ENCODE measurements around the gene C12orf60.

DNA sequence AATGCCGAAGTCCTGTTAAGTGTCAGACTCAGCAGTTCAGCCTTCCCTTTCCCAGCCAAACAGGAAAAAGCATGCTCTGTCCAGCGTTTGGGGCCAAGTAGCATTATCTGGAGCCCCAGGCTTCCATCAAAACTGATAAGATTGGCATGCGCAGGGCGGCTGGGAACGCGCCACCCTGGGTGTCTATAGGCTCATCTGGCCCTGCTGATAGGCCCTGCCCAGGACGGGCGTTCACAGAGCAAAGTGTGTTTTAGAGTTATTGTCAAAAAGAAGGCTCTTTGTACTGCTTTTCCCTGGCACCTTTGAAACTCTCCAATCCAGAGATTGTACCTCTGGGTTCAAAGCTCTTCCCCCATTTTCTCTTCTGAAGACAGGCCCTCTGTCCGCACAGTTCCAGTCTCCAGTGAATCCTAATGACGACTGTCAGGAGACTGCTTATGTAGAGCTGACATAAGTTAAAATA lies 40.0 kb downstream of the C12orf60 start, which contains the start of gene ART4:
- TF ChIP-seq, protein P1, sequence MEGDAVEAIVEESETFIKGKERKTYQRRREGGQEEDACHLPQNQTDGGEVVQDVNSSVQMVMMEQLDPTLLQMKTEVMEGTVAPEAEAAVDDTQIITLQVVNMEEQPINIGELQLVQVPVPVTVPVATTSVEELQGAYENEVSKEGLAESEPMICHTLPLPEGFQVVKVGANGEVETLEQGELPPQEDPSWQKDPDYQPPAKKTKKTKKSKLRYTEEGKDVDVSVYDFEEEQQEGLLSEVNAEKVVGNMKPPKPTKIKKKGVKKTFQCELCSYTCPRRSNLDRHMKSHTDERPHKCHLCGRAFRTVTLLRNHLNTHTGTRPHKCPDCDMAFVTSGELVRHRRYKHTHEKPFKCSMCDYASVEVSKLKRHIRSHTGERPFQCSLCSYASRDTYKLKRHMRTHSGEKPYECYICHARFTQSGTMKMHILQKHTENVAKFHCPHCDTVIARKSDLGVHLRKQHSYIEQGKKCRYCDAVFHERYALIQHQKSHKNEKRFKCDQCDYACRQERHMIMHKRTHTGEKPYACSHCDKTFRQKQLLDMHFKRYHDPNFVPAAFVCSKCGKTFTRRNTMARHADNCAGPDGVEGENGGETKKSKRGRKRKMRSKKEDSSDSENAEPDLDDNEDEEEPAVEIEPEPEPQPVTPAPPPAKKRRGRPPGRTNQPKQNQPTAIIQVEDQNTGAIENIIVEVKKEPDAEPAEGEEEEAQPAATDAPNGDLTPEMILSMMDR (IDR thresholded peaks at IDR 0.05; ENCODE audit: low read depth, low read length, poor library complexity, severe bottlenecking) = no peak
- TF ChIP-seq EZH2phosphoT487 (IDR thresholded peaks at IDR 0.05; ENCODE audit: borderline replicate concordance, low read length) = no peak
